ACC112 (cell line): Measurements from ENCODE around the gene TWNK.

ENCODE experiments used
- H2AFZ ChIP-seq: fragments of 200-600 bp; sonication (generic); one replicate; pipeline ENCODE4 v1.6.0; 2017; ENCODE audit warnings: antibody characterized with exemption, low read length; ENCODE audit not compliant: unreplicated experiment
- H3K27ac ChIP-seq: fragments of 200-600 bp; sonication (generic); 2 replicates; pipeline ENCODE4 v1.5.1; 2014; ENCODE audit warnings: low read depth, mild to moderate bottlenecking, antibody characterized with exemption, low read length, moderate library complexity
- H3K27me3 ChIP-seq: fragments of 200-600 bp; sonication (generic); 2 replicates; pipeline ENCODE4 v1.6.1; 2014; ENCODE audit warnings: mild to moderate bottlenecking, antibody characterized with exemption, low read length, moderate library complexity, mixed read lengths; ENCODE audit not compliant: insufficient read depth
- H3K36me3 ChIP-seq: fragments of 200-600 bp; sonication (generic); 2 replicates; pipeline ENCODE4 v1.6.1; 2016; ENCODE audit warnings: mild to moderate bottlenecking, antibody characterized with exemption, low read length, moderate library complexity, mixed read lengths; ENCODE audit not compliant: insufficient read depth
- H3K4me1 ChIP-seq: fragments of 200-600 bp; sonication (generic); one replicate; pipeline ENCODE4 v1.6.1; 2016; ENCODE audit warnings: low read length, mixed read lengths; ENCODE audit not compliant: insufficient read depth, unreplicated experiment, control insufficient read depth
- H3K4me3 ChIP-seq: fragments of 200-600 bp; sonication (generic); 2 replicates; pipeline ENCODE4 v1.5.1; 2014; ENCODE audit warnings: mild to moderate bottlenecking, low read depth, low read length
- H3K79me2 ChIP-seq: fragments of 200-600 bp; sonication (generic); one replicate; pipeline ENCODE4 v1.6.0; 2016; ENCODE audit warnings: low read length; ENCODE audit not compliant: control insufficient read depth, unreplicated experiment, insufficient read depth

The TWNK gene

DNA sequence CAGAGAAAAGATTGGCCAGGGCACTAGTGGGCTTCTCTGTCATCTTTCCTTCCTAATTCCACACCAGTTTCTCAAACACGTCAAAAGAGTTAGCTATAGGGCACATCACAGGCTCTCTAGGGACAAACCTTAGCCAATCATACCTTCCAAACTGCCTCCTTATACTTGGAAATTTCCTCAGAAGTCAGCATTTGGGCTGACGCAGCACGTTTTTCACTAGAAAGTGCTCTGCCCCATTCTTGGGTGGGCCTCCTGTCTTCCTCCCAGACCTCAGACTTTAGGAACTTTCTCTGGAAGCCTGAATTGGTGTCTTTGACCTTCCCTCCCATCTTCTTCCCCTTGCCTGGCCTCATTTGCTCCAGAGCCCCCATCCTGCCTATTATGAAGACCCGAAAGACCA lies 54.8 kb downstream of the TWNK start:
- no peaks in the 10 kb centered on the region for H3K79me2 ChIP-seq
- peaks cover 16% of the 10 kb centered on the region for H3K4me1 ChIP-seq
- H2AFZ ChIP-seq, result no peak overlapping the region
- peak overlapping the region; percentile 83 for H3K27ac ChIP-seq
- H3K36me3 ChIP-seq, result peaks cover 6% of the 10 kb centered on the region; the same call in 1 of the 2 replicates
- H3K4me3 ChIP-seq, result peak overlapping the region; percentile 76
- no peaks in the 10 kb centered on the region for H3K27me3 ChIP-seq

DNA sequence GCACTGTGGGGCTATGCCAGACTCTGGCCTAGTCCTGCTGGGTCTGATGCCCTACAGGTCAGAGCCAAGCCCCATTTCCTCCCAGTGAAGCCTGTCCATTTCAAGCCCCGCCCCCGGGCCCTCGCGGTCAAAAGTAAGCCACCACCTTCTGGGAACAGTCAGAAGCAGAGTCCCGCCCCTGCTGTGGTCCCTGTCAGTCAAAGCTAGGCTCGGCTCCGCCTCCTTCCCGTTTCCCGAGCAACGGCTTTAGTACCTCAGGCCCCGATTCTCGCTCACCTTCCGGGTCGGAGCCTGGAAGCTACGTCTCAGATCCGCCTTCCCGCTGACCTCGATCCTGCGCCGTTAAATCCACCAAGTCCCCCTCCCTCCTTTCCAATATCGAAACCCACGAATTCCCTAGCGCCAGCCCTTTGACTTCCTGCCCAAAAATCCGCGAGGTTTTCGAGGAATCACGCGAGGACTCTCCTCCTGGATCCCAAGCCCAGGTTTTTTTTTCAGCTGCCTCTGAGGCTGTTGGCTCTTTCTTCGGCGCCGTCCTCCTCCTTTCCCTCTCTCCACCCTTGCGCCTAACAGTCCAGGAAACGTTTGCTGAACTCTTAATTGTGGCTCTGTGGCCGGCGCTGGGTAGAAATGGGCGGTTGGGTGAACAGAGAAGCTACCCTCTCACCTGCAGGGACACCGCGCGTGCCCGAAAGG lies 55.5 kb downstream of the TWNK start:
- H3K4me1 ChIP-seq, result peaks cover 16% of the 10 kb centered on the region
- H3K36me3 ChIP-seq, result no peaks in the 10 kb centered on the region
- H2AFZ ChIP-seq, result peak overlapping the region; percentile 69
- H3K27me3 ChIP-seq, result no peaks in the 10 kb centered on the region
- H3K27ac ChIP-seq, result peak overlapping the region; percentile 83
- no peaks in the 10 kb centered on the region for H3K79me2 ChIP-seq
- H3K4me3 ChIP-seq, result peak overlapping the region; percentile 76

DNA sequence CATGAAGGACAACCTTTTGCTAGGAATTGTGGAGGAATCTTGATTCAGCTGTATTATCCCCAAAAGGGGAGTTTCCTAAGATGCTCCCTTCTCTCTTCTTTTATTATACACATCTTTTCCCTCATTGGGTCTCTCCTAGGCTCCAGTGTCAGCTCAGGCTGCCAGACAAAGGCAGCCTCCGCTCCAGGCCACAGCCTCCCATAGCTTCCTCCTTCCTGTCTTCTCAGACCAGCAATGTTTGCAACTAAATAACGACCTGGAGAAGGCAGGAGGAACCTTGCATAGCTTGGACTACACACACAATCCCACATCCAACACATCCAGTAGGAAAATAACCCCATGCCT lies 56.0 kb downstream of the TWNK start:
- H3K27me3 ChIP-seq, result peaks cover 4% of the 10 kb centered on the region; the same call in 1 of the 2 replicates
- H3K79me2 ChIP-seq, result no peaks in the 10 kb centered on the region
- H3K4me3 ChIP-seq, result peak overlapping the region; percentile 76
- peak overlapping the region; percentile 83 for H3K27ac ChIP-seq
- H3K4me1 ChIP-seq, result peaks cover 16% of the 10 kb centered on the region
- peak overlapping the region; percentile 69 for H2AFZ ChIP-seq
- H3K36me3 ChIP-seq, result no peaks in the 10 kb centered on the region
